GM12878 (cell line): ENCODE data around the gene HCAR1. TPM values are rescaled to one million over a fixed set of nuclear protein-coding genes. Genes with fewer than 3 reads are reported as not detected.

Experiments
- ATAC-seq: fragments of 200-7000 bp; cut with Tn5 transposase; 3 replicates; pipeline ENCODE4 v1.9.1; 2020; ENCODE audit warnings: mild to moderate bottlenecking, moderate library complexity
- BruUV-seq: library from RNA; stranded (reverse); fragments of 400-500 nt; replicated peaks from 2 replicates; lab custom pipeline; 2021; lab: Mats Ljungman, UMichigan
- CTCF ChIA-PET: fragments of 300-600 bp; sonication (Branson Sonifier 250); formaldehyde crosslinking; extraction: SDS; loops from one replicate; lab custom pipeline; 2021; ENCODE audit warnings: inconsistent platforms; lab: Yijun Ruan, JAX
- POLR2A ChIA-PET: fragments of 350-600 bp; formaldehyde crosslinking; extraction: SDS; loops from one replicate; lab custom pipeline; 2021; ENCODE audit warnings: inconsistent platforms; lab: Charles Lee
- RAD21 ChIA-PET: fragments of 300-600 bp; sonication (Branson Sonifier 250); formaldehyde crosslinking; loops from one replicate; lab custom pipeline; 2023; ENCODE audit warnings: antibody characterized with exemption; ENCODE audit not compliant: unreplicated experiment; lab: Charles Lee
- SMC1A ChIA-PET: fragments of 300-600 bp; sonication (Branson Sonifier 250); formaldehyde crosslinking; loops from one replicate; lab custom pipeline; 2023; ENCODE audit not compliant: unreplicated experiment, uncharacterized antibody; lab: Charles Lee
- DNase-seq: peaks from one replicate; pipeline ENCODE4 v3.0.0-alpha.2; 2011; ENCODE audit warnings: low read depth, low spot score
- FAIRE-seq: peaks from 3 replicates; lab custom pipeline; 2011; peaks lifted over from hg19 to GRCh38; lab: Jason Lieb, UNC
- H2AFZ ChIP-seq: 2 replicates; pipeline ENCODE4 v1.6.0; 2011; ENCODE audit warnings: low read depth, low read length, control low read depth; ENCODE audit not compliant: control insufficient read depth
- H3K27ac ChIP-seq: 2 replicates; pipeline ENCODE4 v1.5.1; 2011; ENCODE audit warnings: control low read depth; ENCODE audit not compliant: control insufficient read depth, insufficient read depth
- H3K27me3 ChIP-seq, 2 experiments: replicated peaks in 1 of 2; 2 replicates each; pipeline versions ENCODE4 v1.6.0 to v1.6.1; 2011; ENCODE audit warnings: low read length in 1 of 2; ENCODE audit not compliant: control insufficient read depth in 2 of 2, insufficient read depth in 2 of 2
- H3K36me3 ChIP-seq, 2 experiments: 2 replicates each; pipeline ENCODE4 v1.5.1; 2011; ENCODE audit warnings: low read length in 1 of 2; ENCODE audit not compliant: control insufficient read depth in 2 of 2, insufficient read depth in 2 of 2
- H3K4me1 ChIP-seq: 2 replicates; pipeline ENCODE4 v1.6.1; 2011; ENCODE audit warnings: mild to moderate bottlenecking, low read length, moderate library complexity, mixed read lengths; ENCODE audit not compliant: control insufficient read depth, insufficient read depth
- H3K4me2 ChIP-seq: 2 replicates; pipeline ENCODE4 v1.6.0; 2011; ENCODE audit warnings: control low read depth; ENCODE audit not compliant: control insufficient read depth, insufficient read depth
- H3K4me3 ChIP-seq: fragments of 200-600 bp; sonication (generic); 2 replicates; pipeline ENCODE4 v1.5.1; 2016
- H3K79me2 ChIP-seq: 2 replicates; pipeline ENCODE4 v1.6.0; 2011; ENCODE audit warnings: low read length; ENCODE audit not compliant: control insufficient read depth, insufficient read depth
- H3K9ac ChIP-seq: 2 replicates; pipeline ENCODE4 v1.8.0; 2011; ENCODE audit warnings: low read length, control low read depth, mixed read lengths; ENCODE audit not compliant: control insufficient read depth, insufficient read depth
- H3K9me3 ChIP-seq: replicated peaks from 3 replicates; pipeline ENCODE4 v1.5.1; 2011; ENCODE audit warnings: mild to moderate bottlenecking, low read length; ENCODE audit not compliant: control insufficient read depth, insufficient read depth
- H4K20me1 ChIP-seq: 2 replicates; pipeline ENCODE4 v1.6.0; 2011; ENCODE audit not compliant: control insufficient read depth, insufficient read depth
- BHLHE40 ChIP-seq, 2 experiments: fragments of 450-650 bp in 1 of 2; IDR thresholded peaks; 2 replicates each; pipeline ENCODE4 v1.6.1; 2011 to 2017; ENCODE audit warnings: low read depth in 2 of 2, borderline replicate concordance in 1 of 2, improper control_type of control experiment in 1 of 2, low read length in 1 of 2, mild to moderate bottlenecking in 1 of 2
- BRCA1 ChIP-seq: IDR thresholded peaks from 2 replicates; pipeline ENCODE4 v1.6.1; 2011; ENCODE audit warnings: low read depth, low read length, improper control_type of control experiment
- EGR1 ChIP-seq, 2 experiments: IDR thresholded peaks; 1 replicate in 1 of 2; 2 replicates in 1 of 2; pipeline ENCODE4 v1.6.1; 2011 to 2012; ENCODE audit warnings: low read depth in 2 of 2, low read length in 2 of 2, borderline replicate concordance in 1 of 2, mild to moderate bottlenecking in 1 of 2, moderate library complexity in 1 of 2
- PAX8 ChIP-seq: fragments of 450-650 bp; IDR thresholded peaks from 2 replicates; pipeline ENCODE4 v1.6.1; 2017; ENCODE audit warnings: mild to moderate bottlenecking, moderate library complexity
- REST ChIP-seq: IDR thresholded peaks from 2 replicates; pipeline ENCODE4 v1.6.1; 2012; ENCODE audit warnings: mild to moderate bottlenecking, low read depth, low read length
- YBX1 ChIP-seq: fragments of 450-650 bp; IDR thresholded peaks from 2 replicates; pipeline ENCODE4 v1.6.1; 2016; ENCODE audit warnings: antibody characterized with exemption
- ZBTB11 ChIP-seq: fragments of 450-650 bp; formaldehyde crosslinking; IDR thresholded peaks from 2 replicates; pipeline ENCODE4 v1.5.0; 2022; ENCODE audit warnings: mild to moderate bottlenecking, missing genetic modification characterization
- ZNF207 ChIP-seq: fragments of 450-650 bp; IDR thresholded peaks from 2 replicates; pipeline ENCODE4 v1.6.1; 2014; ENCODE audit warnings: antibody characterized with exemption, mild to moderate bottlenecking, borderline replicate concordance
- ZNF592 ChIP-seq: fragments of 450-650 bp; IDR thresholded peaks from 2 replicates; pipeline ENCODE4 v1.6.1; 2017; ENCODE audit warnings: mild to moderate bottlenecking, moderate library complexity
- WGBS: methylation state at CpG from one replicate; pipeline ENCODE4 v1.1.6; 2016; ENCODE audit warnings: low lambda C conversion rate; ENCODE audit not compliant: insufficient replicate concordance, insufficient coverage; ENCODE audit errors: missing lambda C conversion rate; 5-methylcytosine and 5-hydroxymethylcytosine counted together
- in situ Hi-C: fragments of 300-500 bp; cut with MboI; formaldehyde crosslinking; loops from 9 replicates; pipeline ENCODE4 v1.14.3; 2018; ENCODE audit warnings: mixed read lengths
- intact Hi-C: fragments of 100-400 bp; cut with micrococcal nuclease; formaldehyde crosslinking; loops from one replicate; pipeline ENCODE4 v1.14.2; 2022; ENCODE audit not compliant: unreplicated experiment
- polyA plus RNA-seq, 11 experiments: library from polyadenylated mRNA; depleted of rRNA in 4 of 11; unstranded in 6 of 11; stranded (reverse) in 5 of 11; fragments of >200 nt; fragmentation: Nextera tagmentation in 4 of 11; fragmentation: Illumina TruSeq in 1 of 11; extraction: Ambion mirVana in 4 of 11; extraction: Trizol in 1 of 11; gene quantifications; 1 replicate in 1 of 11; 2 replicates in 10 of 11; pipeline versions ENCODE4 v1.2.1 to v1.2.3, GENCODE V29; 2011 to 2016; ENCODE audit warnings: inconsistent platforms in 2 of 11, missing spikeins in 2 of 11, low read depth in 1 of 11
- total RNA-seq, 4 experiments: library from RNA; depleted of rRNA in 3 of 4; stranded (reverse); fragments of >200 nt in 3 of 4; fragmentation: Illumina TruSeq in 1 of 4; extraction: Trizol in 1 of 4; gene quantifications; 2 replicates each; pipeline versions ENCODE4 v1.2.1 to v1.2.3, GENCODE V29; 2013 to 2021

Gene HCAR1
- total and polyA plus RNA-seq, 10 of the 15 experiments (the other 5 are each of a cell fraction or from before 2014, with no cell fraction given) = 0.01 to 0.05 (median 0.04) TPM; not detected in 7

- Histone ChIP-seq H3K4me3 (no peak overlapping the region), H2AFZ (no peak overlapping the region), H3K36me3 (peaks cover 3 to 27% of the 10 kb centered on the region in 2 experiments; a peak in 3 of 4 replicates), H3K27ac (no peak overlapping the region), H3K27me3 (no peaks in the 10 kb centered on the region), H3K4me2 (no peak overlapping the region), H3K9ac (no peak overlapping the region), H3K9me3 (no peaks in the 10 kb centered on the region), H4K20me1 (no peaks in the 10 kb centered on the region; the same call in 1 of the 2 replicates), H3K79me2 (peaks cover 28% of the 10 kb centered on the region), H3K4me1 (peaks cover 7% of the 10 kb centered on the region; the same call in 1 of the 2 replicates)
- in situ Hi-C loops = no loop called here
- no peak for FAIRE-seq
- whole genome bisulfite sequencing = 94% methylated on average over 1 of the region's 1 CpG
- intact Hi-C loops = no loop called here
- CTCF ChIA-PET = interaction anchor here (0.9 to 2.6 kb wide), 3 partner anchors 120 to 402 kb away, joined by 3 to 7 read pairs (median 4); no protein-coding TSS in a partner anchor
- no peak for ATAC-seq
- SMC1A ChIA-PET = interaction anchor here (0.6 to 1.5 kb wide), 4 partner anchors 9 to 564 kb away, joined by 3 to 6 read pairs (median 3); no protein-coding TSS in a partner anchor
- POLR2A ChIA-PET = no interaction called here
- no peak for DNase-seq
- BruUV-seq = no TSS peak
- RAD21 ChIA-PET = no interaction called here
- TF ChIP-seq ZBTB11 (CRISPR knock-in tag) (no peak), BHLHE40 (IDR thresholded peaks at IDR 0.05; ENCODE audit: borderline replicate concordance in 1 of 2, low read depth in 2 of 2, low read length in 1 of 2) (no peak), PAX8 (no peak), BRCA1 (no peak), ZNF207 (no peak), YBX1 (no peak), EGR1 (IDR thresholded peaks at IDR 0.05; ENCODE audit: borderline replicate concordance in 1 of 2, low read depth in 2 of 2, low read length in 2 of 2) (no peak), ZNF592 (no peak), REST (no peak)
Observed at GRCh38 chr12:122757568-122757967, 26.9 kb upstream of the HCAR1 start.
